Spinal cord (tissue), 10 donors: Measurements from ENCODE around the gene TMEM255A. TPM values are rescaled to one million over a fixed set of nuclear protein-coding genes. Genes with fewer than 3 reads are reported as not detected.

Source experiments
- DNase-seq, 6 donors: peaks; one replicate each; pipeline versions ENCODE4 v3.0.0 to v3.0.0-alpha.2; 2013 to 2015; ENCODE audit warnings: low spot score in 6 of 6, low read depth in 4 of 6
- H3K27ac ChIP-seq: one replicate; pipeline ENCODE4 v1.5.1; 2013; ENCODE audit warnings: low read depth, low read length, control low read depth
- H3K27me3 ChIP-seq: one replicate; pipeline ENCODE4 v1.6.1; 2013; ENCODE audit warnings: low read length; ENCODE audit not compliant: control insufficient read depth, insufficient read depth
- H3K36me3 ChIP-seq: one replicate; pipeline ENCODE4 v1.6.1; 2013; ENCODE audit warnings: low read length; ENCODE audit not compliant: control insufficient read depth, insufficient read depth
- H3K4me1 ChIP-seq: one replicate; pipeline ENCODE4 v1.6.1; 2013; ENCODE audit warnings: low read length; ENCODE audit not compliant: control insufficient read depth, insufficient read depth
- H3K4me3 ChIP-seq: one replicate; pipeline ENCODE4 v1.5.1; 2013; ENCODE audit warnings: low read depth, low read length, control low read depth
- H3K9me3 ChIP-seq: one replicate; pipeline ENCODE4 v1.6.1; 2013; ENCODE audit warnings: low read length; ENCODE audit not compliant: control insufficient read depth, insufficient read depth
- WGBS: methylation state at CpG from one replicate; pipeline ENCODE4 v1.1.5; 2013; ENCODE audit warnings: missing lambda C conversion rate; ENCODE audit not compliant: insufficient coverage; 5-methylcytosine and 5-hydroxymethylcytosine counted together
- polyA plus RNA-seq, 2 donors: library from polyadenylated mRNA; unstranded; fragments of 120-200 nt; gene quantifications; one replicate each; pipeline ENCODE4 v1.2.1, GENCODE V29; 2013; ENCODE audit not compliant: insufficient read length in 2 of 2
- total RNA-seq, 2 donors: library from RNA; depleted of rRNA in 1 of 2; stranded (reverse); fragments of 120-200 nt in 1 of 2; fragments of >200 nt in 1 of 2; gene quantifications; one replicate each; pipeline versions ENCODE4 v1.2.3 to v1.2.4, GENCODE V29; 2013 to 2014
- donor health status: healthy.

TMEM255A gene
- total and polyA plus RNA-seq, 4 donors, result 8.8 to 70.6 (median 45.3) TPM

GRCh38 chrX:120334151-120334550 lies 22.9 kb upstream of the TMEM255A start:
- Histone ChIP-seq H3K4me1 (no peaks in the 10 kb centered on the region), H3K9me3 (peaks cover 3% of the 10 kb centered on the region), H3K4me3 (no peak overlapping the region), H3K36me3 (no peaks in the 10 kb centered on the region), H3K27ac (no peak overlapping the region), H3K27me3 (no peaks in the 10 kb centered on the region)
- WGBS, result no CpG with 5 or more reads among the region's 2 CpGs
- DNase-seq, result no peak

- DNase-seq, result no peak
These were observed 21.1 kb upstream of the TMEM255A start for GRCh38 chrX:120332394-120332793.

GRCh38 chrX:120331116-120331515 lies 19.9 kb upstream of the TMEM255A start:
- WGBS, result 63% methylated on average over 1 of the region's 2 CpGs
- Histone ChIP-seq H3K9me3 (no peaks in the 10 kb centered on the region), H3K36me3 (no peaks in the 10 kb centered on the region), H3K4me3 (no peak overlapping the region), H3K4me1 (no peaks in the 10 kb centered on the region), H3K27ac (no peak overlapping the region), H3K27me3 (no peaks in the 10 kb centered on the region)
- no peak for DNase-seq

More at GRCh38 chrX:120332394-120332793, 21.1 kb upstream of the TMEM255A start:
- H3K4me1 ChIP-seq, result no peaks in the 10 kb centered on the region
- no CpG with 5 or more reads among the region's 1 CpG for WGBS
- H3K4me3 ChIP-seq, result no peak overlapping the region
- peaks cover 3% of the 10 kb centered on the region for H3K9me3 ChIP-seq
- H3K27me3 ChIP-seq, result no peaks in the 10 kb centered on the region
- H3K36me3 ChIP-seq, result no peaks in the 10 kb centered on the region
- H3K27ac ChIP-seq, result no peak overlapping the region

GRCh38 chrX:120321520-120322281 lies 10.4 kb upstream of the TMEM255A start:
- H3K4me3 ChIP-seq, result no peak overlapping the region
- no peaks in the 10 kb centered on the region for H3K9me3 ChIP-seq
- H3K27ac ChIP-seq, result no peak overlapping the region
- peaks cover 5% of the 10 kb centered on the region for H3K27me3 ChIP-seq
- no peaks in the 10 kb centered on the region for H3K36me3 ChIP-seq
- WGBS, result 52% methylated on average over 3 of the region's 4 CpGs
- H3K4me1 ChIP-seq, result no peaks in the 10 kb centered on the region
- DNase-seq, result peak in 1 of 6 donors; percentile 32

GRCh38 chrX:120318411-120318810 lies 7.2 kb upstream of the TMEM255A start:
- H3K4me3 ChIP-seq, result no peak overlapping the region
- no peaks in the 10 kb centered on the region for H3K36me3 ChIP-seq

GRCh38 chrX:120316587-120317283 lies 5.5 kb upstream of the TMEM255A start:
- 68% methylated on average over 4 of the region's 5 CpGs for WGBS
- Histone ChIP-seq H3K36me3 (no peaks in the 10 kb centered on the region), H3K9me3 (no peaks in the 10 kb centered on the region), H3K4me3 (no peak overlapping the region), H3K27ac (no peak overlapping the region), H3K4me1 (no peaks in the 10 kb centered on the region), H3K27me3 (peaks cover 7% of the 10 kb centered on the region)
- no peak for DNase-seq

More at GRCh38 chrX:120318411-120318810, 7.2 kb upstream of the TMEM255A start:
- no peak overlapping the region for H3K27ac ChIP-seq
- peaks cover 7% of the 10 kb centered on the region for H3K27me3 ChIP-seq
- no CpG with 5 or more reads among the region's 4 CpGs for WGBS
- H3K9me3 ChIP-seq, result no peaks in the 10 kb centered on the region
- no peaks in the 10 kb centered on the region for H3K4me1 ChIP-seq
- no peak for DNase-seq

GRCh38 chrX:120315776-120316175 lies 4.5 kb upstream of the TMEM255A start:
- no peaks in the 10 kb centered on the region for H3K36me3 ChIP-seq
- H3K4me1 ChIP-seq, result peaks cover 9% of the 10 kb centered on the region
- no peak overlapping the region for H3K4me3 ChIP-seq
- WGBS, result 30% methylated on average over 1 of the region's 4 CpGs
- H3K27me3 ChIP-seq, result peaks cover 7% of the 10 kb centered on the region
- no peaks in the 10 kb centered on the region for H3K9me3 ChIP-seq
- no peak for DNase-seq
- no peak overlapping the region for H3K27ac ChIP-seq

GRCh38 chrX:120311727-120312063 lies 434 bp upstream of the TMEM255A start:
- Histone ChIP-seq H3K27ac (no peak overlapping the region), H3K36me3 (no peaks in the 10 kb centered on the region), H3K4me3 (peak overlapping the region; percentile 53), H3K4me1 (peaks cover 19% of the 10 kb centered on the region), H3K27me3 (peaks cover 28% of the 10 kb centered on the region), H3K9me3 (no peaks in the 10 kb centered on the region)
- DNase-seq, result peak in 1 of 6 donors; percentile 35
- no CpG with 5 or more reads among the region's 4 CpGs for WGBS

- H3K9me3 ChIP-seq, result no peaks in the 10 kb centered on the region
- peaks cover 33% of the 10 kb centered on the region for H3K27me3 ChIP-seq
- H3K4me3 ChIP-seq, result peak overlapping the region; percentile 53
- peak in 2 of 6 donors; percentile 49 to 64 for DNase-seq
- peaks cover 19% of the 10 kb centered on the region for H3K4me1 ChIP-seq
- WGBS, result 23% methylated on average over 14 of the region's 32 CpGs
- H3K36me3 ChIP-seq, result no peaks in the 10 kb centered on the region
- H3K27ac ChIP-seq, result no peak overlapping the region
These were observed 1.2 kb downstream of the TMEM255A start for GRCh38 chrX:120309873-120310705.
